ENCODE results near the gene TUBB6. TPM values are rescaled to one million over a fixed set of nuclear protein-coding genes. Genes with fewer than 3 reads are reported as not detected.

The TUBB6 gene
- total RNA-seq, 6 experiments from 2014 or later, result 434 to 602 (median 568) TPM

DNA sequence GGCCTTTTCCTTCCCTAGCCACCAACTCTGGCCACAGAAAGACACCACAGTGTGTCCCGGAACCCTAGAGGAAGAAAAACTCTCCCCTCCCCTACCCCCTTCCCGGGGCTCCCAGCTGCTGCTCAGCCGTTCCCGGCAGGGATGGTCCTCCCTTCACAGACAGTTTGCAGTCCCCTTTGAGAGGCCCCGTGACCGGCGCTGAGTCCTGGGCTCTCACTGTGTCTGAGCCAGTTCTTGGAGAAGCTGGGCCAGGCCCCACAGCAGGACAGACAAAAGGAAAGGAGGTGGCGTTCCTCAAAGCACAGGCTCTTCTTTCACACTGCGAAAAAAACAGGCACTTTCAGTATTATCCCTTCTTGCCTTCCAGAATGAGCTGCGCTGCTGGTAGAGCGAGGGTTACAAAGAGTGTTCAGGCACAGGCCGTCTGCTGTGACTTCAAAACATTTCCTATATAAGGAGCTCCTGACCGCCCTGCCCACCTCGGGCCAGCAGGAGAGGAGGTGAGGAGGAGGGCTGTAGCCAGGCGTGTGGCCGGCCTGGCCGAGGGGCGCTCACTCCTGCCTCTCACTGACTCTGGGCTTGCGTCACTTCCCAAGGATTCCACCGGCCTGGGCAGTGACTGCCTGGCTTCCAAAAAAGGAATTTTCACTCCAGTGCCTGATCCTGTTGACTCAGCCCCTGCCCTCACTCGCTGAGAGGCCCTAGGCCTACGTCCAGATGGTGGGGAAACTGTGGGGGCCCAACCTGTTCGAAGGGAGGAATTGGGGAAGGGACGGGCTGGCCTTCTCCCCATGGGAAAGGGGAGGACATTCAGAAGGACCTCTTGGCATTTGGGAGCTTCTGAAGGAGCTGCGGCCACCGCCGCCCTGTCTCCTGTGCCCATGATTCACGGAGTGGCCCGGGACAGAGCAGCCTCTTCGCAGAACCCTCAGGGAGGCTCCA lies 29.0 kb upstream of the TUBB6 start:
- Mint-ChIP-seq H3K4me3 (peak overlapping the region; percentile 89), H3K9me3 (no peaks in the 10 kb centered on the region), H3K27ac (peak overlapping the region; percentile 99)

DNA sequence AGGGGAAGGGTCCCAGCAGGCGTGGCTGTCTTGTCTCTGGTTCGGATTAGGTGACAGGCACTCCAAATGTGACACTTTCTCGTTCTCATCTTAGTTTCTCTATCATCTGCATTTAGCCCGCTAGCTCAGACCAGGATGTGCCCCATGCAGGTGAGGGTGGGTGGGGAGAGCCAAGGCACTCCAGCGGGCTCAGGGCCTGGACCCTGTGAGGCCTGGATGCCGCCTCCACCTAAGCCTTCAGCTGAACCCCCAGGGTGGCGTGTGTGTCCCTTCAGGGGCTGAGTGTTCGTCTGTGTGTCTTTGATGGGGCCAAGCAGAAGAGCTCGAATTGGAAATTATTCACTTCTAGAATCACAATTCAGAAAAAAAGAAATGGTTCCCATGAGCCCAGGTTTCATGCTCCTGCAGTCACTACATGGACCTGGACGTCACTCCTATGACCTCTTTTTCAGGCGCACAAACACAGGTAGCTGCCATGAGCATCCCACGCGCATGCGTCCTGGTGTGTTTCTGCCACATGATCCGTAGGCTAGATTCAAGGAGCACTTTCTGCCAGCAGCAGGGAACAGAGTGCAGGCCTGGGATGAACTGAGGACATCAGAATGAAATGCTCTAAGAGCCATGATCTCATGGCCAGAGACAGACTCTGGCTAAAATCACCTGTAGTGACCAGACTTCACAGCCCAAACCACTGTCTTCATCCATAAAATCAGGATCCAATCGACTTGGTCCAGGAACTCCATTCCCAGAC lies 28.1 kb upstream of the TUBB6 start:
- TF ChIP-seq, protein P1, sequence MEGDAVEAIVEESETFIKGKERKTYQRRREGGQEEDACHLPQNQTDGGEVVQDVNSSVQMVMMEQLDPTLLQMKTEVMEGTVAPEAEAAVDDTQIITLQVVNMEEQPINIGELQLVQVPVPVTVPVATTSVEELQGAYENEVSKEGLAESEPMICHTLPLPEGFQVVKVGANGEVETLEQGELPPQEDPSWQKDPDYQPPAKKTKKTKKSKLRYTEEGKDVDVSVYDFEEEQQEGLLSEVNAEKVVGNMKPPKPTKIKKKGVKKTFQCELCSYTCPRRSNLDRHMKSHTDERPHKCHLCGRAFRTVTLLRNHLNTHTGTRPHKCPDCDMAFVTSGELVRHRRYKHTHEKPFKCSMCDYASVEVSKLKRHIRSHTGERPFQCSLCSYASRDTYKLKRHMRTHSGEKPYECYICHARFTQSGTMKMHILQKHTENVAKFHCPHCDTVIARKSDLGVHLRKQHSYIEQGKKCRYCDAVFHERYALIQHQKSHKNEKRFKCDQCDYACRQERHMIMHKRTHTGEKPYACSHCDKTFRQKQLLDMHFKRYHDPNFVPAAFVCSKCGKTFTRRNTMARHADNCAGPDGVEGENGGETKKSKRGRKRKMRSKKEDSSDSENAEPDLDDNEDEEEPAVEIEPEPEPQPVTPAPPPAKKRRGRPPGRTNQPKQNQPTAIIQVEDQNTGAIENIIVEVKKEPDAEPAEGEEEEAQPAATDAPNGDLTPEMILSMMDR (IDR thresholded peaks at IDR 0.05), result no peak
- DNase-seq, result no peak
- Mint-ChIP-seq H3K9me3 (no peaks in the 10 kb centered on the region), H3K4me1 (ENCODE audit: low read depth) (peaks cover 80% of the 10 kb centered on the region), H3K27me3 (ENCODE audit: insufficient read depth) (peaks cover 5% of the 10 kb centered on the region; the same call in 1 of the 2 replicates), H3K27ac (peak overlapping the region; percentile 99), H3K36me3 (ENCODE audit: low read depth) (peaks cover 17% of the 10 kb centered on the region; the same call in 1 of the 2 replicates), H3K4me3 (peak overlapping the region; percentile 89)

More for the DNA sequence above, 29.0 kb upstream of the TUBB6 start:
- DNase-seq, result peak; percentile 94
- peaks cover 17% of the 10 kb centered on the region; the same call in 1 of the 2 replicates for H3K36me3 Mint-ChIP-seq (ENCODE audit: low read depth)
- peaks cover 5% of the 10 kb centered on the region; the same call in 1 of the 2 replicates for H3K27me3 Mint-ChIP-seq (ENCODE audit: insufficient read depth)
- peaks cover 72% of the 10 kb centered on the region for H3K4me1 Mint-ChIP-seq (ENCODE audit: low read depth)
- TF ChIP-seq, protein P1 (IDR thresholded peaks at IDR 0.05), result peak; percentile 40

DNA sequence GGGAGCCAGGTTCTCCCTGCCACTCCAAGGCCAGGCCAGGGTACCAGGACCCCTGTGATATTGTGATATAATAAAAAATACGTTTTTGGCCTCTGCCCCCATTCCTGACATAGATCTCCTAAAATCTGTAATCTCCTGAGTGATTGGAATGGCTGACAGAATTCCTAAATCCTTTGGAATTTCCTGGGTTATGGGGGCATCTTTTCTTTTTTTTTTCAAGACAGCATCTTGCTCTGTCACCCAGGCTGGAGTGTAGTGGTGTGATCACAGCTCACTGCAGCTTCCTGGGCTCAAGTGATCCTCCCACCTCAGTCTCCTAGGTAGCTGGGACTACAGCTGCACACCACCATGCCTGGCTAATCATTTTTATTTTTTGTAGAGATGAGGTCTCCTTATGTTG lies 26.2 kb upstream of the TUBB6 start:
- H3K4me1 Mint-ChIP-seq (ENCODE audit: low read depth), result peaks cover 80% of the 10 kb centered on the region
- H3K9me3 Mint-ChIP-seq, result no peaks in the 10 kb centered on the region
- peak overlapping the region; percentile 99 for H3K27ac Mint-ChIP-seq
- H3K4me3 Mint-ChIP-seq, result peak overlapping the region; percentile 80
- peaks cover 5% of the 10 kb centered on the region; the same call in 1 of the 2 replicates for H3K27me3 Mint-ChIP-seq (ENCODE audit: insufficient read depth)
- TF ChIP-seq, protein P1 (IDR thresholded peaks at IDR 0.05), result no peak
- DNase-seq, result peak; percentile 29
- H3K36me3 Mint-ChIP-seq (ENCODE audit: low read depth), result peaks cover 17% of the 10 kb centered on the region; the same call in 1 of the 2 replicates

DNA sequence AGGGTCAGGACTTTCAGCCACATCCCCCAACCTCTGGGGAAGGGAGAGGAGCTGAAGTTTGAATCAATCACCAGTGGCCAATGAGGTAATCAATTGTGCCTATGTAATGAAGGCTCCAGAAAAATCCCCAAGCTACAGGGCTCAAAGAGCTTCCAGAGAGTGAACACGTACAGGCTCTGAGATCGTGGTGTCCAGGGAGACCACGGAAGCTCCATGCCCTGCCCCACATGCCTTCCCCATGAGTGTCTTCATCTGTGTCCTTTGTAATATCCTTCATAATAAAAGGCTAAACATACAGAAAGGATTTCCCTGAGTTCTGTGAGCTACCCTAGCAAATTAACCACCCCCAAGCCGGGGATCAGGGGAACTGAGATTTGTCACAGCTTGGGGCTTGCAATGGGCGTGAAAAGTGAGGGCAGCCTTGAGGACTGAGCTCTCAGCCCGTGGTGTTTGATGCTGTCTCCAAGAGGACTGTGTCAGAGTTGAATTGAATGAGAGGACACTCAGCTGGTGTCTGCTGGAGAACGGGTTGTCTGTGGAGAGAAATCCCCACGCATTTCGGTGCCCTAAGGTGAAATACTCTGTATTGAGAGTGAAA lies 25.5 kb upstream of the TUBB6 start:
- Mint-ChIP-seq H3K27ac (peak overlapping the region; percentile 99), H3K4me1 (ENCODE audit: low read depth) (peaks cover 73% of the 10 kb centered on the region), H3K9me3 (no peaks in the 10 kb centered on the region), H3K4me3 (peak overlapping the region; percentile 80), H3K36me3 (ENCODE audit: low read depth) (peaks cover 17% of the 10 kb centered on the region; the same call in 1 of the 2 replicates), H3K27me3 (ENCODE audit: insufficient read depth) (peaks cover 5% of the 10 kb centered on the region; the same call in 1 of the 2 replicates)
- TF ChIP-seq, protein P1 (IDR thresholded peaks at IDR 0.05), result no peak
- DNase-seq, result peak; percentile 93

DNA sequence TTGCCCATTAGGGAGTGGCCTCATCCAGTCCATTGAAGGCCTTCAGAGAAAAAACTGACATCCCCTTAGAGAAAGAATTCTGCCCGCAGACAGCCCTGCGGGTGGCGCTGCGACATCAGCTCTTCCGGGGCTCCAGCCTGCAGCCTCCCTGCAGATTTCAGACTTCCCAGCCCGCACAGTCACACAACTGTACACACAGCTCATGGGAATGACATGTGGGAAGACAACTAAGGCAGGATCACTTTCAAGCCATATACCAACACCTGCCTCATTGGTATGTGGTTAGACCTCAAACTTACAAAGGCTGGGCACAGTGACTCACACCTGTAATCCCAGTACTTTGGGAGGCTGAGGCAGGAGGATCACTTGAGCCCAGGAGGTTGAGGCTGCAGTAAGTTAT lies 24.8 kb upstream of the TUBB6 start:
- DNase-seq, result peak; percentile 40
- Mint-ChIP-seq H3K9me3 (no peaks in the 10 kb centered on the region), H3K27ac (peak overlapping the region; percentile 99), H3K36me3 (ENCODE audit: low read depth) (peaks cover 17% of the 10 kb centered on the region; the same call in 1 of the 2 replicates), H3K27me3 (ENCODE audit: insufficient read depth) (peaks cover 5% of the 10 kb centered on the region; the same call in 1 of the 2 replicates), H3K4me3 (peak overlapping the region; percentile 80), H3K4me1 (ENCODE audit: low read depth) (peaks cover 72% of the 10 kb centered on the region)
- TF ChIP-seq, protein P1 (IDR thresholded peaks at IDR 0.05), result peak; percentile 76
